ENCODE data around the gene PTPRD. TPM values are rescaled to one million over a fixed set of nuclear protein-coding genes. Genes with fewer than 3 reads are reported as not detected.
"Not testable (repeated sequence)": the region's sequence is repeated elsewhere in the genome, so short reads cannot be mapped to it uniquely, and the experiment has no call there.

Gene PTPRD
- total RNA-seq, 2 experiments from 2014 or later, result 0.10 TPM; not detected in 1

DNA sequence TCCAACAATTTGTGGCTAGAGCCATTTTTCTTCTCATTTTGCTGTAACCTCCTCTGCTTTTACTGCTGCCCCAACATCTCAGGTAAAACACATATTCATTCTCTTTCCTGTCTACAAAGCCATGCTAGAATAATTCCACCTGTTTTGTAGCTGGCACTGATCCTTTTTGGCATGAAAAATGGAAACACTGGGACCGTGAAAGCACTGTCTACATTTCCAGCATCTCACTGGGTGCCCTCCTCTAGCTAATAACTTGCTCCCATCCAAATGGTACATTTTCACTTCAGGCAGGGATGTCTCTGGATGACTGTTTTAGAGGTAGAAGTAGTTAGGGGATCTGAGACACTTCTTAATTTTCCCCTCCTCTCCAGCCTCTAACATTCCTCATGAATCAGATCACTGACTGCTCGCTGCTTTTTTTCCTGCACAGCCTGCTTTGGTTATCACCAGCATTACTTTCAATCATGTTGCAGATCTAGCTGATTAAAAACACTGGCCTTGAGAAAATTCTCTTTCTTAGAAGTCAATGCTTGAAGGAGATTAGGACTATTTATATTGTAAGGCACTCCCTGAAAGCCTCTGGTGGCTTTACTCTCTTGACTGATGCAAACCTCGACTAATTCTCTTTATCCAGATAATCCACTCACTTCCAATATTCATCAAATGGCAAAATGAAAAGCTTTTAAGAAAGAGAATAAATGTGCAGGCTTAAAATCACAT lies 1500.6 kb downstream of the PTPRD start:
- intact Hi-C loops (cut with micrococcal nuclease), result no loop called here
- Mint-ChIP-seq H3K27me3 (no peaks in the 10 kb centered on the region), H3K27ac (no peak overlapping the region), H3K4me3 (no peak overlapping the region), H3K9me3 (peaks cover 5% of the 10 kb centered on the region), H3K36me3 (no peaks in the 10 kb centered on the region), H3K4me1 (ENCODE audit: low read depth) (no peaks in the 10 kb centered on the region)
- no peak for DNase-seq
- ChIA-PET POLR2A (no interaction called here), CTCF (no interaction called here)

DNA sequence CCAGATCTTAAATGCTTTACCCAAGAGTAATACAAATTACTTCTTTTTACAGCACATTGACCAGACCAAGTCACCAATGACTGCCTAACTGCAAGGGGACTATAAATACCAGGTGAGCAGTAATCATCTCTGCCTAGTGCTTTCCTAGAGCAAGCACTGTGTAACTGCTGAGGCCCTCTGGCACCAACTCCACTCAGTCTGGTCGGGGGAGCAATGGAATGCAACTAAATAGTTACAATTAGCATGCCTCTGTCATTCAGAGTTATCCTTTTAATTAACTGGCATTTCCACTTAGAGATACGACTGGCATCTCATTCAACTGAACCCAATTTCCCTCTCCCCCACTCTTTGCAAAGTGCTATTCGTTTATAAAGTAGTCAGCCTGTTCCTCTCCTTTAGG lies 1504.2 kb downstream of the PTPRD start:
- ChIA-PET CTCF (no interaction called here), POLR2A (no interaction called here)
- H3K27me3 Mint-ChIP-seq, result no peaks in the 10 kb centered on the region
- no peak overlapping the region for H3K4me3 Mint-ChIP-seq
- H3K9me3 Mint-ChIP-seq, result peaks cover 3% of the 10 kb centered on the region
- no peak overlapping the region for H3K27ac Mint-ChIP-seq
- intact Hi-C loops (cut with micrococcal nuclease), result no loop called here
- H3K4me1 Mint-ChIP-seq (ENCODE audit: low read depth), result no peaks in the 10 kb centered on the region
- no peaks in the 10 kb centered on the region for H3K36me3 Mint-ChIP-seq
- DNase-seq, result no peak

DNA sequence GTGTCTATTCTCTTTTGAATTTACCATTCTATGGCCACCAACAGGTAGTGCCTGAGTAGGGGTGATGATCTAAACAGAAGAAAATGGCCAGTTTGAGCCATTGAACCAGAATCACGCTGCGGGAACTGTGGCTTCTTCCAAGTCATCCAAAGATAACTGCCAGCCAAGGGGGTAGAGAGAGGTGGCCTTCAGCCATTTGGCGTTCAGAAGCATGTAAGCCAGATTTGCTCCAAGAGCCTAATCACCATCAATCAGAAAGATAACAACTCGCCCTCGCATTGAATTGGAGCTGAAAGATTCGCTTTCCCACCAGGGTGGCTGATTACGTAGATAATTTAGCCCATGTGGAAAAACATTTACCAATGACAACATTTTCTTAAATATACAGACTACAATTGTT lies 1510.5 kb downstream of the PTPRD start:
- no peak for DNase-seq
- ChIA-PET CTCF (no interaction called here), POLR2A (no interaction called here)
- Mint-ChIP-seq H3K27ac (no peak overlapping the region), H3K9me3 (no peaks in the 10 kb centered on the region), H3K27me3 (no peaks in the 10 kb centered on the region), H3K4me1 (ENCODE audit: low read depth) (no peaks in the 10 kb centered on the region), H3K36me3 (no peaks in the 10 kb centered on the region), H3K4me3 (no peak overlapping the region)
- intact Hi-C loops (cut with micrococcal nuclease), result no loop called here

DNA sequence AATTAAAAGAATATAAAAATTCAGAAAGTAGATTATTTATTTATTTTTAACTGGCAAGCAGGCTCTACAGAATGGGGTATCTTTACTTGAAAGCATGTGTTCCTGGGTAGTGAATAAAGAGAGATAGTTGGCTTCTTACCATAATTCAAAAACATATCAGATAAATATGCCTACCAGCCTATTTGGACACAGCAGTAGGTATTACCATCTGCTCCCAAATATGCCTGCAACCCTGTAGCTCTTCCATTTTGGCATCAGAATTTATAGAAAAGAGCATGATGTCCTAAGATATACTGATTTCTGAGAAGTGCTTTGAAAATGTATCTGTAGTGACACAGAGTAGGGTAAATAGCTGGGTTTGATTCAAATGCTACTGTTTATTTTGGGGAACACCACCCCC lies 1512.7 kb downstream of the PTPRD start:
- peaks cover 2% of the 10 kb centered on the region for H3K9me3 Mint-ChIP-seq
- POLR2A ChIA-PET, result no interaction called here
- CTCF ChIA-PET, result no interaction called here
- DNase-seq, result no peak
- H3K36me3 Mint-ChIP-seq, result no peaks in the 10 kb centered on the region
- no peaks in the 10 kb centered on the region for H3K27me3 Mint-ChIP-seq
- H3K4me3 Mint-ChIP-seq, result no peak overlapping the region
- intact Hi-C loops (cut with micrococcal nuclease), result no loop called here
- no peak overlapping the region for H3K27ac Mint-ChIP-seq
- no peaks in the 10 kb centered on the region for H3K4me1 Mint-ChIP-seq (ENCODE audit: low read depth)

DNA sequence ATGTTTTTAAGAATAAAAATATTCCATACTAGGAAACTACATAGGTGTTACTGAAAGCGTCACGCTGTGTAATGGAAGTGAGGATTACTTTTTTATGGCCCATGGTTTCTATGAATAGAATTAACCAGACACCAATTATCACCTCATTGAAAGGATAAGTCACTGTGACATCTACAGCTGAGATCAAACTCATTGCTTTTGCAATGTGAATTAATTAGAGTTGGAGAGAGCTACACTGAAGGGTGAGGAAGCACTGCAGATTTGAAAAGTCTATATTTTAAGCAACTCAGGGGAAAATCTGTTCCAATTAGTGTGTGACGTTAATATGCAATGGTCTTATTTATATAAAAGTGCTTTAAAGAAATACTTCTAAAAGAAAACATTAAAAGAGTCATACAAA lies 1513.2 kb downstream of the PTPRD start:
- ChIA-PET CTCF (no interaction called here), POLR2A (no interaction called here)
- Mint-ChIP-seq H3K27me3 (no peaks in the 10 kb centered on the region), H3K9me3 (peaks cover 2% of the 10 kb centered on the region), H3K4me3 (no peak overlapping the region), H3K4me1 (ENCODE audit: low read depth) (no peaks in the 10 kb centered on the region), H3K36me3 (no peaks in the 10 kb centered on the region), H3K27ac (no peak overlapping the region)
- no peak for DNase-seq
- intact Hi-C loops (cut with micrococcal nuclease), result no loop called here

DNA sequence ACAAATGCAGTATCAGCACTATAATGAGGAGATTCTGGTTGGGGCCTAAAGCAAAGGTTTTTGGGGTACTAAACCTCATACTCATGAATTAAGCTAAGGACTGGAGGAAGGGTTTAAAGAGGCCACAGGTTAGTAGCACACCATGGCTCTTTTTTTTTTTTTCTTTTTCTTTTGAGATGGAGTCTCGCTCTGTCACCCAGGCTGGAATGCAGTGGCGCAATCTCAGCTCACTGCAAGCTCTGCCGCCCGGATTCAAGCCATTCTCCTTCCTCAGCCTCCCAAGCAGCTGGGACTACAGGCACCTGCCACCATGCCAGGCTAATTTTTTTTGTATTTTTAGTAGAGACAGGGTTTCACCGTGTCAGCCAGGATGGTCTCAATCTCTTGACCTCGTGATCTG lies 1515.5 kb downstream of the PTPRD start:
- H3K36me3 Mint-ChIP-seq; DNase-seq; H3K27me3 Mint-ChIP-seq; H3K4me1 Mint-ChIP-seq (ENCODE audit: low read depth); H3K27ac Mint-ChIP-seq; POLR2A ChIA-PET; H3K4me3 Mint-ChIP-seq; intact Hi-C loops (cut with micrococcal nuclease); CTCF ChIA-PET; H3K9me3 Mint-ChIP-seq: not testable (repeated sequence)

DNA sequence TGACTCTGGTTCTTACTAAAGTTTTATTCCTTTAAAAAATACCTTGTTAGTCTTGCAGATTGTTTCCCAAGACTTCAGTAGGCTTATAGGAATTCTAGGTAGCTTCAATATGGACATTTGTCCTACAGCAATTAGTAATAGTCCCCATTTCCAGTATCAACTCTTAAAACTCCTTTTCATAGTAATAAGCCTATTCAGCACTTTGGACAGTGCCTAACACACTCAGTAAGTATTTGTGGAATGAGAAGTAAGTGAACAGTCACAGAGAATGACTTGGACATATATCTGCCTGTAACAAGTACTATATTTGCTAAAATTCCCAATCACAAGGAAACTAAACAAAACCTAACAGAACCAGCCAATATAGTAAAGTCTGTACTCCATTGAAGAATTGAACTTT lies 1521.4 kb downstream of the PTPRD start:
- H3K4me3 Mint-ChIP-seq, result no peak overlapping the region
- intact Hi-C loops (cut with micrococcal nuclease), result no loop called here
- no peaks in the 10 kb centered on the region for H3K4me1 Mint-ChIP-seq (ENCODE audit: low read depth)
- peaks cover 7% of the 10 kb centered on the region for H3K9me3 Mint-ChIP-seq
- no peaks in the 10 kb centered on the region for H3K27me3 Mint-ChIP-seq
- no peaks in the 10 kb centered on the region for H3K36me3 Mint-ChIP-seq
- DNase-seq, result no peak
- H3K27ac Mint-ChIP-seq, result no peak overlapping the region
- POLR2A ChIA-PET, result no interaction called here
- CTCF ChIA-PET, result no interaction called here

DNA sequence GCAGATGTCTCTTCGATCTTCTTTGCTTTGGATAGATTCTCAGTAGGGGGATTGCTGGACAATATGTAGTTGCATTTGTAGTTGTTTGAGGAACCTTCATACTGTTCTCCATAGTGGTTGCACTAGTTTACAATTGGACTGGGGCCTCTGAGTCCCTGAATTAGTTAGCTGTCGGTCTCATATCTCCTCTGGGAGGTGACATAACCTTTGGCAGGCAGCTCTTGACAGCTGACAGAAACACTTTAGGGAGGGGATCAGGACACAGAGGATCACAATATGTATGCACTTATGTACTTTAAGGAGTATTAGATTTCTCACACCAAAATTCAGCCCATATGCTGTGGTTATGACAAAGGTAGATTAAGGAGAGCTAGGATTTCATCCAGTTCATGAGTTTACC lies 1533.3 kb downstream of the PTPRD start:
- CTCF ChIA-PET, result no interaction called here
- Mint-ChIP-seq H3K4me1 (ENCODE audit: low read depth) (no peaks in the 10 kb centered on the region), H3K4me3 (no peak overlapping the region)

DNA sequence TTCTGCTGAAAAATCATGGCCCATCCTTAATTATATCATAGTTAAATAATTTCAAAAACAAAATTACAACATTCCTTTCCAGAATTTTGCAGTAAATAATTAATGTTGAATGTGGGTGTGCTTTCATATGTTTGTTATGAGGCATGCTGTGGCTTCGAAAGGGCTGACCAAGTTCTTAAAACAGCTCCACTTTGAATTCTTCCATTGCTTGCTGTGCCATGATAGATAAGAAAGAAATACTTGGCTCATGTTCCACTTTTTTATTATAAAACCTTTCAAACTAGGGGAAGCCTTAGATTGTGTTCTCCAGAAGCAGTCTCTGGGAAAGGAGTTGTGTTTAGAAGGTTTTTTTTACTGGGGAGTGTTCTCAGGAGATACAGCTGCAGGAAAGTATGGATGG lies 1534.5 kb downstream of the PTPRD start:
- no peak overlapping the region for H3K4me3 Mint-ChIP-seq
- no peaks in the 10 kb centered on the region for H3K36me3 Mint-ChIP-seq
- intact Hi-C loops (cut with micrococcal nuclease), result no loop called here
- ChIA-PET CTCF (no interaction called here), POLR2A (no interaction called here)
- H3K27me3 Mint-ChIP-seq, result no peaks in the 10 kb centered on the region
- DNase-seq, result no peak
- peaks cover 22% of the 10 kb centered on the region for H3K9me3 Mint-ChIP-seq
- no peaks in the 10 kb centered on the region for H3K4me1 Mint-ChIP-seq (ENCODE audit: low read depth)
- H3K27ac Mint-ChIP-seq, result no peak overlapping the region

More for the DNA sequence above, 1533.3 kb downstream of the PTPRD start:
- POLR2A ChIA-PET, result no interaction called here
- peaks cover 26% of the 10 kb centered on the region for H3K9me3 Mint-ChIP-seq
- H3K27me3 Mint-ChIP-seq, result no peaks in the 10 kb centered on the region
- no peaks in the 10 kb centered on the region for H3K36me3 Mint-ChIP-seq
- intact Hi-C loops (cut with micrococcal nuclease), result no loop called here
- DNase-seq, result no peak
- H3K27ac Mint-ChIP-seq, result no peak overlapping the region

DNA sequence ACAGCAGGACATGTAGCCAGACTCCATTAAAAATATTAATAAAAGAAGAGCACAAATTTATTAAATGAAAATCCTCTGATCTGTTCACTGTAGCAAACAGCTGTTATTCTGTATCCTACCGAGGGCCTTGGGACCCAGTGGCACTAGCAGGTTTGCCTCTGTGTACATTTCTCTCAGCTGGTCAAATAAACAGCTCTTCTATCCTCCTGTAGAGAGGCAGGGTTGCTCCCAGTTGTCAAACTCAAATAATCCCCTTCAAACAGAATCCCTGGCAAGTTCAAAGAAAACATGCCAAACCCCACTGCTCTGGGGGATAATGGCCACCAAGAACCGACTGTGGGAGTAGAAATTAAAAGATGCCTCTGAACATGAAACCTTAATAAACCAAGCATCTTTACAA lies 1551.2 kb downstream of the PTPRD start:
- ChIA-PET POLR2A (no interaction called here), CTCF (no interaction called here)
- Mint-ChIP-seq H3K27me3 (no peaks in the 10 kb centered on the region), H3K36me3 (no peaks in the 10 kb centered on the region), H3K4me3 (no peak overlapping the region), H3K4me1 (ENCODE audit: low read depth) (no peaks in the 10 kb centered on the region), H3K27ac (no peak overlapping the region), H3K9me3 (no peaks in the 10 kb centered on the region)
- no peak for DNase-seq
- intact Hi-C loops (cut with micrococcal nuclease), result no loop called here

DNA sequence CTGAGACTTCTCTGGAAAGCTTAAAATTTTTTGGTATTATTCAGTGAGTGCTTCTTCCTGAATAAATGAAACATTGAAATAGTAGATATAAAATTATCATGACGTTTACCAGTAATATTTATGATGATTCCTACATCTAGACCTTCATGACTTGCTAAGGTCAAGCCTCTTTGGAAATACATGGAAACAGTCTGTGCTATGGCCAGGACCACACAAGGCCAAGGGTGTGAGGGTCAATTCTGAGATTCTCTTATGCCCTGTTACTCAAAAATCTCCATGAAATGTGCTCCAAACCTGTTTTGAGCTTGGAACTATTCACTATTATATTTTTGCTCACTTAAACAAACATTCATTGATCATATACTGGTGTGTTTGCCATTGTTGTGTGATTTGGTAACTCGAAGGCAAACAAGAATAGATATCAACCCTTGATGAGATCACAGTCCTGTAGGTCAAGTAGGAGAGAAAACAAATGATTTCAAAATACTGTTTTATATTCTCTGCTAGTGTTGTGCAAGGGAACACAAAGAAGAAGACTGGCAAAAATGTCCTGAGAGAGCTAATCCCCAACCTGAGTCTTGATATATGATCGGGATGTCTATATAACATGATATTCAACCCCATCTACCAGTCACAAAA lies 1558.3 kb downstream of the PTPRD start:
- Mint-ChIP-seq H3K36me3 (no peaks in the 10 kb centered on the region), H3K4me3 (no peak overlapping the region), H3K4me1 (ENCODE audit: low read depth) (no peaks in the 10 kb centered on the region), H3K9me3 (no peaks in the 10 kb centered on the region), H3K27ac (no peak overlapping the region), H3K27me3 (no peaks in the 10 kb centered on the region)
- CTCF ChIA-PET, result no interaction called here
- DNase-seq, result no peak
- POLR2A ChIA-PET, result no interaction called here
- intact Hi-C loops (cut with micrococcal nuclease), result no loop called here

DNA sequence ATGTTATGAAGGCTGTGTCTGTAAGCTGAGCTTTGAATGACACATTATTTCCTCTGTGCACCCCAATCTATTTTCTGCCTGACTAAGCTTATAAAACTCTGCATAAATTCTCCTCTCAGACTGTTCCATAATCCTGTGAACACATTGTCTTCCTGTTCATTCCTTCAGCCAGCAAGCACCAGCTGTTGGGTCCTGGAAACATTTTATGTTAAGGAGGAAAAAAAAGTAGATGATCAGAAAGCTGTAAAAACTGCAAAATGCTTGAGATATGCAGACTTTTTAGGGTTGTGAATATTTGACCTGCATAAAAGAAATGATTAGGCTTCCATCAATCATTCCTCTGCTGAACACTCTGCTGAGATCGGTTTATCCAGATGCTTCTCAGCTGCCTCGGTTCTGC lies 1567.2 kb downstream of the PTPRD start:
- no peak overlapping the region for H3K27ac Mint-ChIP-seq
- CTCF ChIA-PET, result no interaction called here
- intact Hi-C loops (cut with micrococcal nuclease), result no loop called here
- H3K36me3 Mint-ChIP-seq, result no peaks in the 10 kb centered on the region
- no peaks in the 10 kb centered on the region for H3K9me3 Mint-ChIP-seq
- H3K4me1 Mint-ChIP-seq (ENCODE audit: low read depth), result no peaks in the 10 kb centered on the region
- POLR2A ChIA-PET, result no interaction called here
- no peak overlapping the region for H3K4me3 Mint-ChIP-seq
- no peaks in the 10 kb centered on the region for H3K27me3 Mint-ChIP-seq
- no peak for DNase-seq

DNA sequence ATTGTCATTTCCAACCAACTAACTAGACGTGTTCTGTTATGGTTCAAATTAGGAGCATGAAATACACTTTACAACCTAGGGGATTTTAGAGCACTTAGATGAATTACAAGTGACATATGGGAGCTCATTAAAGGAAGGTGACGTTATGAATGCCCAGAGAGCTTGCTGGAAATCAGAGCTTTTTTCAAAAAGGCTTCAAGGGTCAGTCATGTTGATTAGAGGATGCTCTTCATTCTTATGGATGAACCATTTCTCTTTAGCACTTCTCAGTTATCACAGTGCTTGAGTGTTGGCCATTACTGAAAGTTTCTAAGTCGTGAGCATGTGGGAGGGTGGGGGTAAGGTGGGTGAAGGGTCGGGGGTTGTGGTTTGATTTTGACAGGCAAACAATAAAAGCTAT lies 1567.7 kb downstream of the PTPRD start:
- ChIA-PET POLR2A (no interaction called here), CTCF (no interaction called here)
- H3K36me3 Mint-ChIP-seq, result no peaks in the 10 kb centered on the region
- H3K4me3 Mint-ChIP-seq, result no peak overlapping the region
- no peak overlapping the region for H3K27ac Mint-ChIP-seq
- DNase-seq, result no peak
- H3K27me3 Mint-ChIP-seq, result no peaks in the 10 kb centered on the region
- intact Hi-C loops (cut with micrococcal nuclease), result no loop called here
- H3K4me1 Mint-ChIP-seq (ENCODE audit: low read depth), result no peaks in the 10 kb centered on the region
- H3K9me3 Mint-ChIP-seq, result no peaks in the 10 kb centered on the region
